GM10248 (cell line): Measurements from ENCODE around the gene ACKR2.

Experiments
- CTCF ChIA-PET: fragments of 300-600 bp; sonication (Branson Sonifier 250); formaldehyde crosslinking; extraction: SDS; loops from one replicate; lab custom pipeline; 2021; ENCODE audit warnings: antibody characterized with exemption; lab: Yijun Ruan, JAX
- POLR2A ChIA-PET: fragments of 350-650 bp; sonication (Branson Sonifier 250); formaldehyde crosslinking; extraction: SDS; loops from one replicate; lab custom pipeline; 2020; ENCODE audit warnings: antibody characterized with exemption; lab: Yijun Ruan, JAX
- DNase-seq: peaks from one replicate; pipeline ENCODE4 v3.0.0; 2012; ENCODE audit errors: extremely low spot score
- TF ChIP-seq, protein P1 (sequence below): IDR thresholded peaks from 2 replicates; pipeline ENCODE4 v1.5.1; 2012; ENCODE audit warnings: mild to moderate bottlenecking, low read depth; ENCODE audit errors: extremely low read depth, missing control alignments, control extremely low read depth

The ACKR2 gene

DNA sequence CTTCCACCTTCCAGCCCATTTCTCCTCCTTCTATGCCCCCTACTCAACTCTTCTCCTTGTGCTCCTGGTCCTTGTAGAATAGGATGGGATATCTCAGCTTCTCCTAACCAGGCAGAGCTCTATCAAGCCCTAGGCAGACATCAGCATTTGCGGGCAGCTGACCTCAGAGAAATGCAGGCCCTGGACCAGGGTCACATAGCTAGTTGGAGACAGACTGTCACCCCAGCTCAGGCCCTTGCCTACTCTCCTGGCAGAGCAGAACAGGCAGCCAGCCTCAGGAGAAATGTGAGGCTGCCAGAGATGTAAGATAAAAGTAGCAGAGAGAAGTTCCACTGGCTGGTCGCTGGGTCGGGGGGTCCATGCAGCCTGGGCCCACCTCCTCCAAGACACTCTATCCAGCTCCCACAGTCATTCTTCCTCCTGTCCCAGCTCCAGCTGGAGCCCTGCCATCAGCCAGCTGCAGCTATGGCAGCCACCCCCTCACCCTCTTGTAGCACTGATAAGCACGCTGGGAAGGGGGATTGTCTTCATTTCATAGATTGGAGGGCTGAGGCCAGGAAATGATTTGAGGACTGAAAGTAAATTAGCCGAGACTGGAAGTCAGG lies 62.4 kb downstream of the ACKR2 start:
- CTCF ChIA-PET: interaction anchor here (1.1 to 2.3 kb wide), 2 partner anchors 9 to 10 kb away, joined by 3 to 16 read pairs; no protein-coding TSS in a partner anchor
- DNase-seq: no peak
- TF ChIP-seq, protein P1, sequence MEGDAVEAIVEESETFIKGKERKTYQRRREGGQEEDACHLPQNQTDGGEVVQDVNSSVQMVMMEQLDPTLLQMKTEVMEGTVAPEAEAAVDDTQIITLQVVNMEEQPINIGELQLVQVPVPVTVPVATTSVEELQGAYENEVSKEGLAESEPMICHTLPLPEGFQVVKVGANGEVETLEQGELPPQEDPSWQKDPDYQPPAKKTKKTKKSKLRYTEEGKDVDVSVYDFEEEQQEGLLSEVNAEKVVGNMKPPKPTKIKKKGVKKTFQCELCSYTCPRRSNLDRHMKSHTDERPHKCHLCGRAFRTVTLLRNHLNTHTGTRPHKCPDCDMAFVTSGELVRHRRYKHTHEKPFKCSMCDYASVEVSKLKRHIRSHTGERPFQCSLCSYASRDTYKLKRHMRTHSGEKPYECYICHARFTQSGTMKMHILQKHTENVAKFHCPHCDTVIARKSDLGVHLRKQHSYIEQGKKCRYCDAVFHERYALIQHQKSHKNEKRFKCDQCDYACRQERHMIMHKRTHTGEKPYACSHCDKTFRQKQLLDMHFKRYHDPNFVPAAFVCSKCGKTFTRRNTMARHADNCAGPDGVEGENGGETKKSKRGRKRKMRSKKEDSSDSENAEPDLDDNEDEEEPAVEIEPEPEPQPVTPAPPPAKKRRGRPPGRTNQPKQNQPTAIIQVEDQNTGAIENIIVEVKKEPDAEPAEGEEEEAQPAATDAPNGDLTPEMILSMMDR: no peak
- POLR2A ChIA-PET: no interaction called here

DNA sequence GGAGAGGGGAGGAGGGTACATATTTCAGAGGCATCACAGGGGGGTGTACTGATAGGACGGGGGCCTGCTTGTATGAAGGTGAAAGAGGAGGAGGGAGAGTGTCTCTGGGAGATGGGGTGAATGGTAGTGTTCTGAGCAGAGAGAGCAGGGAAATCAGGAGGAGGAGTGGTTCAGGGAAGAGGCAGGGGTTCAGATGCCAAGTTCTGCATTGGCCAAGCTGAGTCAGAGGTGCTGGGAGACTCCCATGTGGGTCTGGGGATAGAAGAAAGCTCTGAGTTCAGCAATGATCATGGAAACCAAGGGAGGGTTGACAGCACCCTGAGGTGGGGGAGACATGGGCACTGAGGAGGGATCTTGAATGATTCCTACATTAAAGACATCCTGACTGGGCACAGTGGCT lies 63.5 kb downstream of the ACKR2 start:
- no peak for DNase-seq
- CTCF ChIA-PET: interaction anchor here (1.1 to 2.3 kb wide), 2 partner anchors 8 to 9 kb away, joined by 3 to 16 read pairs; no protein-coding TSS in a partner anchor
- POLR2A ChIA-PET: no interaction called here
- TF ChIP-seq, protein P1: no peak

DNA sequence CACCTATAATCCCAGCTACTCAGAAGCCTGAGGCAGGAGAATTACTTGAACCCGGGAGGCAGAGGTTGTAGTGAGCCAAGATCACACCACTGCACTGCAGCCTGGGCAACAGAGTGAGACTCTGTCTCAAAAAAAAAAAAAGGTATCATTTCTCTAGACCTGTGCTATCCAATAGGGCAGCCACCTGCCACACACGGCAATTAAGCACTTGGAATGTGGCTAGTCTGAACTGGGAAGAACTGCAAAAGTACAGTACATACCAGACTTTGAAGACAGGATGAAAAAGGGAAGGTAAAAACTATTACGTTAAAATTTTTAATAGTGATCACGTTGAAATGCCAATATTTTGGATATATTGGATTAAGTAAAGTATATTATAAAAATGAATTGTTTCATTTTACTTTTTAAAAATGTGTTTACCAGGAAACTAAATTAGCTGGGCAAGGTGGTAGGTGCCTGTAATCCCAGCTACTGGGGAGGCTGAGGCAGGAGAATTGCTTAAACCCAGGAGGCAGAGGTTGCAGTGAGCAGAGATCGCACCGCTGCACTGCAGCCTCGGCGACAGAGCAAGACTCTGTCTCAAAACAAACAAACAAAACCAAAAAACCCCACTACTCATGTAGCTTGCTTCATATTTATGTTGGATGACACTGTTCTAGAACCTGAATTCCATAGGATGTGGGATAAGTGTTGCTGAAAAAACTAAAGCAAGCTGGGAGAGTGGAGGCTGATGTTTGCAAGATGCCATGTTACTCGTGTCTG lies 64.2 kb downstream of the ACKR2 start:
- ChIA-PET POLR2A (no interaction called here), CTCF (no interaction called here)
- TF ChIP-seq, protein P1: no peak
- no peak for DNase-seq

DNA sequence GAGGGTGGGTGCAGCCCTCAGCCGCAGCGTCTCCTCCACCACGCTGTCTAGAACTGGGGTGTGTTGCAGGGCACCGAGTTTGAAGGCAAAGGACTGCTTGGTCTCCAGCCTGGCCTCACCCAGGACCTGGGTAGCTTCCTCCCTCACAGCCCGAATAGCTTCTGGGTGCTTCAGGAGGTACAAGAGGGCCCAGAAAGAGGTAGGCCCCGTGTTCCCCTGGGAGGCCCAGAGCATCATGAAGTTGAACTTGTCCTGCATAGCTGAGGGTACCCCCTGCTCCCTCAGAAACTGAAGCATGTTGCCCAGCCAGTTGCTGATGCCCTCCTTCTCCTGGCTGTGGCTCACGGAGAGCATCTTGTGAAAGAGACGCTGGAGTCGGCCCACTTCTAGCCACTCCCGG lies 65.5 kb downstream of the ACKR2 start:
- CTCF ChIA-PET: interaction anchor here (0.7 kb wide), 1 partner anchor 13 kb away, joined by 3 read pairs; no protein-coding TSS in a partner anchor
- TF ChIP-seq, protein P1: no peak
- DNase-seq: no peak
- POLR2A ChIA-PET: no interaction called here

DNA sequence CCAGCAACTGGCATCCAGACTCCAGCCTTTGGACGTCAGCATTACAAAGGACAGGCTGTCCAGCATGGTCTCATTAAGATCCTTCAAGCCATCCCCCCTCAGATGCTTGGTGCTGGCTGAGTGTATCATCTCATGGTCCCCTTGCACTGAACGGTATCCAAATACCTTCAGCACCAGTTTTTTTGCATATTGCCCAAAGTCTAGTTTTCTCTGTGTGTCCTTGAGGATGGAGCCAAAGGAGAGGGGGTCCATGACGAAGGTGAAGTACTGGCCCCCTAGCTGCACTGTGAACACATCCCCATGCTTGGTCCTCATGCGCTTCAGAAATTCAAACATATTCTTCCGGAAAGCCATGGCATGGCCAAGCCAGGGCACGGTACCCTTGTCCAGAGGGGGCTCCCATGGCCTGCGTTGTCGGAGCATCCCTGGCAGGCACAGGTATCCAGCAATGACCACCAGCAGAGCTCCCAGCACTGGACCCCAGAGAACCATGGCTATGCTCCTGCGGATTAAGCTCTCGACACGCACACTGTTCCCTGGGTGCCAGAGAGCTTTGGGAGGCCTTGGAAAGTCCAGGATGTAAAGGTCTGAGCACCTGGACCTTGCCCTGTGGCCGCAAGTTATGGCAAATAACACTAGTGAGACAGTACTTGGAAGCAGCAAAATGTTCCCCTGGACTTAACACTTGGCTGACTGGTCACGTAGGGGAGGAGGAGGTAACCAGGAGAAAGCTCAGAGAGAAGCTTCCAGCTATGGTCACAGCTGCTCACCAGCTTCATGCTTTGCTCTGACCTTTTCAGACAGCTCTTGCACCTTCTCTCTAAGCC lies 66.3 kb downstream of the ACKR2 start, which contains the start of gene CYP8B1:
Gene CYP8B1 (minus strand): TSS at position 555 of the 827 bp plus-strand sequence. CDS start 63 bp downstream, at position 492.
- CTCF ChIA-PET: interaction anchor here (0.7 to 1.5 kb wide), 3 partner anchors 12 to 45 kb away, joined by 3 to 7 read pairs (median 3); no protein-coding TSS in a partner anchor
- TF ChIP-seq, protein P1: no peak
- POLR2A ChIA-PET: no interaction called here
- no peak for DNase-seq

DNA sequence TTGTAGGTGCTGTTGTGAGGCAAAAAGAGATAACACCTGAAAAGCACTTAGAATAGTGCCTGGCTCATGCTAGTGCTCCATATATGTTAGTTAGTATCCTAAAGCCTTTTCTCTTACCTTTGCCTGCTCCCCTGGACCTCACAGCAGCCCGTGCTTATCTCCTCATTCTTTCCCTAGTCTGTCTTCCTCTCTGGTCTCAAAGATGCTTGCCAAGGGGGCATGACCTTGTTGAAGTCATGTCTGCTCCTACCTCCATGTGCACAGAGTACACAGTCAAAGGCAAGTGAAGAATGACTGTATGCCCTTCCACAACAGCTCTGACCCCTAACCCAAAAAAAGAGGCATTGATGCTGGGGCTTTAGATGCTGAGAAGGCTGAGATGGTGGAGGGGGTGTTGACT lies 67.2 kb downstream of the ACKR2 start:
- DNase-seq: no peak
- TF ChIP-seq, protein P1: no peak
- CTCF ChIA-PET: interaction anchor here (0.9 to 3.7 kb wide), 3 partner anchors 37 to 46 kb away, joined by 3 to 16 read pairs (median 7); no protein-coding TSS in a partner anchor
- POLR2A ChIA-PET: no interaction called here
